HG03097 (cell line): ENCODE data around the gene MCUB.
"Not testable (repeated sequence)": the region's sequence is repeated elsewhere in the genome, so short reads cannot be mapped to it uniquely, and the experiment has no call there.

Experiments
- ATAC-seq: cut with Tn5 transposase; IDR thresholded peaks from one replicate; pipeline ENCODE4 v1.9.1; 2021; ENCODE audit not compliant: unreplicated experiment, low FRiP score

The MCUB gene, protein sequence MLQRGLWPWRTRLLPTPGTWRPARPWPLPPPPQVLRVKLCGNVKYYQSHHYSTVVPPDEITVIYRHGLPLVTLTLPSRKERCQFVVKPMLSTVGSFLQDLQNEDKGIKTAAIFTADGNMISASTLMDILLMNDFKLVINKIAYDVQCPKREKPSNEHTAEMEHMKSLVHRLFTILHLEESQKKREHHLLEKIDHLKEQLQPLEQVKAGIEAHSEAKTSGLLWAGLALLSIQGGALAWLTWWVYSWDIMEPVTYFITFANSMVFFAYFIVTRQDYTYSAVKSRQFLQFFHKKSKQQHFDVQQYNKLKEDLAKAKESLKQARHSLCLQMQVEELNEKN

DNA sequence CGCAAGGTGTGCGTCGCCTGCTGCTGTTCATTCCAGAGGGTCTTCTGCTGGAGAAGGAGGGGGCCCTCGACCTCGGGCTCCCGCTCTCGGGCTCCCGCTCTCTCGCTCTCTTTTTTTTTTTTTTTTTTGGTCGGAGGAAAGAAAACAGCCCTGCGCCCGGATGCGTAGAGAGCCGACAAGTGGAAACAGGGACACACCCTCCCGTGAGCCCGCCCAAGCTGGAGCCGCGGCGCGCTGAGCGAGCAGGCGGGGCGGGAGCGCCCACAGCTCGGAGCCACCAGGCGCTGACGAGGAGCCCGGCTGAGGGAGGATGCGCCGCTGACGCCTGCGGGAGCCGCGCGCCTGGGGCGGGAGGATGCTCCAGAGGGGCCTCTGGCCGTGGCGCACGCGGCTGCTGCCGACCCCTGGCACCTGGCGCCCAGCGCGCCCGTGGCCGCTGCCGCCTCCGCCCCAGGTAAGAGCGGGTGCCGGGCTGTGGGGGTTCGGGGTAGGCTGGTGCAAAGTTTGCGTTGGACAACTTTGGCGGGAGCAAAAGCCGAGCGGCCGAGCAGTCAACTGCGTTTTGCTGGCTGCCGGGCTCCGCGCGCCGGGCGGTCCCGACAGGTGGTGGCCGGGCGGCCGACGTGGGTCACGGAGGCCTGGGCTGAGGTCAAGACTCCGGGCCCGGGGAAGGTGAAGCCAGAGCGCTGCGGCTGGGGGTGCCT is at the start of gene MCUB:
Gene MCUB, plus strand, starts transcription at position 264 of the 704 bp plus-strand sequence. Its CDS starts 92 bp downstream, at position 356.
- peak; percentile 92 for ATAC-seq

DNA sequence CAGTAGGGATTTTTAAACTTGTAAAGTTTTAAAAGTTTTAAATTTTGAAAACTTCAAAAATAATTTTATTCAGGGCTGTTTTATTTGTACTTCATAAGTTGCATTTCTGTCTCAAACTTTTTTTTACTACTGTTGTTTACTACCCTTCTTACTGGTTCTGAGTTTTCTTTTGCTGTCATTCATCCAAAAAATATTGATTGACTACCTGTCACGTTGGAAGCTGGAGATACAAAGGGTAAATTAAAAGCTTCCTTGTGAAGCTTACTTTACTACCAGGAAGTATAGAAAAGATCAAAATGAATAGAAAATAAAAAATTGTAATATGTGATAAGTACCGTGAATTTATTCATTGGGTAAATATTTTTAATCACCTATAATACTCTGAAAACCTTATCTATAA is 49.4 kb upstream of the MCUB start:
- ATAC-seq = no peak

DNA sequence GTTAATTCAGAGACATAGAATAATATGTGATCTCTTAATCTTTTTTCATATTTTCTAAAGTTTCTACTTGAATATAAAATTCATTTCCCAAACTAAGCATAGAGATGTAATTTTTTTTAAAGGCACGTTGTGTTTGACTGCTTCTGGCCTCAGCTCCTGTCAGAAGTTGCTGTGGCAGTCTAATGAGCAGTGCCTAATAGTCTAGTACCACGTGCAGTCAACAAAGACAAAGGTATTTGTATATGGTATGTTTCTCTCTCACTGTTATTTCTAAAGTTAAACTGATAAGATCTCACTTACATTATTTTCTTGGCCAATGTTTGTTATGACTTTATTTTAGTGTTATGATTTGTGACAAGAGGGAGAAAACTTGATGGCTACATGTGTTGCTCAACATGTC is 48.6 kb upstream of the MCUB start:
- ATAC-seq = no peak

- ATAC-seq = not testable (repeated sequence)
Observed at GRCh38 chr4:109513368-109513767, 46.7 kb upstream of the MCUB start.

DNA sequence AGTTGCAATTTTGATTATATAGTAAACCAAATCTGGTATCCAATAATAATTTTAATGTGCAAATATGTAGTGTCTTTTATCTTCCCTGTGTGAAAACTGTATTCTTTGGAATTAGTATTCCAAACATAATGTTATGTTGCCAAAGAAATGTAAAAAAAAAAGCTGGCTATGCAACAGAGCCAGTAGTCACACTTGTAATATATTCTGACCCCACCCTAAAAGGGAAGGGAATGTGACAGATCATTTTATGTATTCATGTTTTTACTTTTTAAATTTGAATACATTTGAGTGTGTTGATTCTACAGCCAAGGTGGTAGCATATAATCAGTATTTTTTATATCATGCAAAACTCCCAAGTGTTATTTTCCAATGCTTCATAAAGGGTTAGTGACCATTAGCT is 27.9 kb upstream of the MCUB start:
- no peak for ATAC-seq

DNA sequence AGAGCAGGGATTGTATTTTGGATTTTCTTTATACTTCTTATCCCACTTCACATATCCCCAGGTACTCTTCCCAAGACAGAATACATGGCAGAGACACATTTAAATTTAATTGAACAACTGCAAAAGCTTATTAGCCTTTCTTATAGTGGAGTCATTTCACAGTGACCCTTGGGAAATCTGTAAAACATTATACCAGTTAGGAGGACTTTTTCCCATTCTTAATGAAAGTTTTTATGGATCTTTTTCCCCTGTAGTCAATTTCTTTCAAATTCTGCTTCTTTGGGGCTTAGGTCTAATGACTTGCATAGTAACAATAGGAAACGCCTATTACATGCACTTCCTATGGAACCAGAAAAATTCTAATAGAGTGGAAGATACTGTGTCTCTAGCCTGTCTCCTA is 14.6 kb upstream of the MCUB start:
- ATAC-seq = no peak

GRCh38 chr4:109547394-109547793 is 12.7 kb upstream of the MCUB start:
- ATAC-seq = no peak

- ATAC-seq = no peak
Observed at GRCh38 chr4:109548655-109549054, 11.4 kb upstream of the MCUB start.

DNA sequence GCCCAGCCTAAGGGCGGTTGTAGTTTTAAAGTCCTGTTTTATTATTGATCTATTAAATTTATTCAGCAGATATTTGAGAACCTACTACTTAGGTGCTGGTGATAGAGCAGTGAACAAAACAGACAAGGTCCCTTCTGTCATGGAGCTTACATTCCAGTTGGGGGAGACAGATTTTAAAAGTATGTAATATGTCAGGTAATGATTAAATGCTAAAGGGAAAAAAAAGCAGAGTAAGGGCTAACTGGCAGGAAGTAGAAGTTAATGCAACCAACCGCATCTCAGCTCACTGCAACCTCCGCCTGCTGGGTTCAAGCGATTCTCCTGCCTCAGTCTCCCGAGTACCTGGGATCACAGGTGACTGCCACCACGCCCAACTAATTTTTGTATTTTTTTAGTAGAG is 7.8 kb upstream of the MCUB start:
- no peak for ATAC-seq

DNA sequence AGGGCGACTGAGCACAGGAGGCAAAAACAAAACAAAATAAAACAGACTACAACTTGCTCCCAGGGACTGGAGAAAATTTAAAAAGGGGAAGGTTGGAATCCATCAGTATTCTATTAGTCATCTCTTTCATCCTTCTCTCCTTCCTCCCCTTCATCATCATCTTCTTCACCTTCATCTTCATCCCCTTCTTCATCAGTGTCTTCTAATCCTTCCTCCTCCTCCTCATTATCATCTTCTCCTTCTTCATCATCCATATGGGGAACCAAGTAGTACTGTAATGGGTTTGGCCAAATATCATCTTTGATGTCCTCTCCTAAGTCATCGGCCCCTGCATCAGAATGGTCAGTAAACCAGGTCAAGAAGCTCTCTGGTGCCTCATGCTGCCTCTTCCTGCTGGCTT is 6.9 kb upstream of the MCUB start:
- no peak for ATAC-seq

GRCh38 chr4:109554971-109555370 is 5.1 kb upstream of the MCUB start:
- no peak for ATAC-seq

DNA sequence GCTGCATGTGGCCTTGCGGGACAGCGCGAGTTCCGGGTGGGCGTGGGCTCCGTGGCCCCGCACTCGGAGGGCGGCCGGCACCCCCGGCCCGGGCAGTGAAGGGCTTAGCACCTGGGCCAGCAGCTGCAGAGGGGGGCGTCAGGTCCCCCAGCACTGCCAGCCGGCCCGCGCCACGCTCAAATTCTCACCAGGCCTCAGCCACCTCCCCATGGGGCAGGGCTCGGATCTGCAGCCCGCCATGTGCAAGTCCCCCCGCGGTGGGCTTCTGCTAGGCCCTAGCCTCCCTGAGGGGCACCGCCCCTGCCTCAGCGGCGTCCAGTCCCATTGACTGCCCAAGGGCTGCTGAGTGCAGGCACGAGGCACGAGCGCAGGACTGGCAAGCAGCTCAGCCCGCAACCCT is 2.6 kb upstream of the MCUB start:
- ATAC-seq = no peak

- ATAC-seq = not testable (repeated sequence)
Observed at GRCh38 chr4:109558095-109558494, 2.0 kb upstream of the MCUB start.

- ATAC-seq = peak; percentile 20
Observed at GRCh38 chr4:109559625-109559982, 442 bp upstream of the MCUB start.

DNA sequence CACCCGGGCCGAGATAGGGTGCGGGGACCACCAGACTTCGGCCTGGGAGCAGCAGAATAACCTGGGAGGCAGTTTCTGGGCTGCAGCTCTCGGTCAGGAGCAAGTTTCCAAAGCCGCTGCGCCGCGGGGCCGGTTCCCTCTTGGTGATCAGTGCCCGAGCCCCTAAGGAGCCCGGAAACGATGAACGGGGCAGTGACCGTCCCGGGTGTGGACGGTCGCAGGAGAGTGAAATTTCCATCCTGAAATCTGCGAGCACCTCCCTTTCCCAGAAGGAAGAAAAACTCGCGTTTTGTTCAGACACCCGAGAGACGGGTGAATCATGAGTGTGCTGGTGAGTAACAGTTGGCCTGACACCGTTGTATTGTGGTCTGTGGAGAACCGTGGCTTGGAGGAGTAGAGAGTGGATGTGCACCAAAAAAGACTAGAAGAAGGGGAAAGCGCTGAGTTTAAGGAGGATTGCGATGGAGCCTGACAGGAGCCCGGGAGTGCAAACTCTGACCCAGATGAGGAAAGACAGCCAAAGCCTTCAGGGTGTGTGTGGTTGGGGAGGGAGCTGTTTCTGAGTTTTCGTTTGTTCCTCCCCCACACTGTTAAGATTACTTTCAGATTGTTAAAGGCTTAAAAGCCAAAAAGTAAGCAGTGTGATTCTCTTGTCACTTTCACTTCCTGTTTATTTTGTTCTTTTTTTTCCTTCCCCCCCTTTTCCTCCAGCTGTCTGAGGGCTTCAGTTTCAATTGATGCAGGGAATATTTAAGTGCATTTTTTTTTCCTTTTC is 828 bp downstream of the MCUB start:
- ATAC-seq = peak; percentile 63

DNA sequence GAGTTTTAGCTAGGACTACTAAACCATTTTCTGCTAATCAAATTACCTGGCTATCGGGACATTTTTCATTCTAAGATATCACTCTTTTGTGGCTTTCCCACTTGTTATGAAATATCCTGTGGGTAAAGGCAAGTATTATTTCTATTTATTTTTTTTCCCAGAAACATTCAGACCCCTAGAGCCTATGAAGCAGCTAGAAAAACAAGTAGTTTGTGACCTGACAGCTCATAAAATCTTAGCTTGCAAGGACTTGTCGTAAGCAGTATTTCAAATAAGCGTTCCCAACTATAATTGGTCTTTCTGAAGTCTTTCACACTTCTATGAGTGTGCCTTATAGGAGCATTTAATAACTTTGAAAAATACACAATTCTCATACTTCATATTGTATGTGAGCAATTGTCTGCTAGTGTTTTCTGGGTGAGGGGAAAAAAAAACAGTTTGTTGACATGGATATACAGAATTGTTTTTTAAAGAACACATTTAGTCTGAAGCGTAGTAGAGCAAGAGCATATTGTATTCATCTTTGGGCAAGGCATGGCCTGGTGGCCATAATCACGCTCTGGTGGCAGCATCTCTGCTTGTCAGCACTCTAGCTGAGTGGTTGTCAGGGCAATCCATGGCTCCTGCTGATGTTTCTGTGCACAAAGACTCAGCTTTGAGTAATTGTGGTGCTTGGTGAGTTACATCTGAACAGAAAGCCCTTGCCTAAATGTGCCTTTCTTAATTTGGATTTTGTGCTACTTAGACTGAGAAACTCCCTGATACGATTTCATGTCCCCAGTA is 2.6 kb downstream of the MCUB start:
- ATAC-seq = no peak

DNA sequence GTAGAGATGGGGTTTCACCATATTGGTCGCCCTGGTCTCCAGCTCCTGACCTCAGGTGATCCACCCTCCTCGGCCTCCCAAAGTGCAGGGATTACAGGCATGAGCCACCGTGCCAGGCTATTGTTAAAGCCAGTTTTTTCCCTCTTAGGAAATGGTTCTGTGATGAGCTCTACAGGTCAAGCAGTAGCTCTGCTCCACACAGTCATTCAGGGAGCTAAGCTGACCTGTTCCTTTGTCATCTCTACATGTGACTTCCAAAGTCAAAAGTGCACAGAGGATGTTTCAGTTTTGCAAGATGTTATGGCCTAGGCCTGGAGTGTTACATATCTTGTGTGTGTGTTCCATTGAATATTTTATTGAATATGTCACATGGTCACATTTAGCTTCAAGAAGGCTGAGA is 11.4 kb downstream of the MCUB start:
- ATAC-seq = no peak

GRCh38 chr4:109572154-109572553 is 12.1 kb downstream of the MCUB start:
- no peak for ATAC-seq

GRCh38 chr4:109574443-109574850 is 14.4 kb downstream of the MCUB start:
- no peak for ATAC-seq

DNA sequence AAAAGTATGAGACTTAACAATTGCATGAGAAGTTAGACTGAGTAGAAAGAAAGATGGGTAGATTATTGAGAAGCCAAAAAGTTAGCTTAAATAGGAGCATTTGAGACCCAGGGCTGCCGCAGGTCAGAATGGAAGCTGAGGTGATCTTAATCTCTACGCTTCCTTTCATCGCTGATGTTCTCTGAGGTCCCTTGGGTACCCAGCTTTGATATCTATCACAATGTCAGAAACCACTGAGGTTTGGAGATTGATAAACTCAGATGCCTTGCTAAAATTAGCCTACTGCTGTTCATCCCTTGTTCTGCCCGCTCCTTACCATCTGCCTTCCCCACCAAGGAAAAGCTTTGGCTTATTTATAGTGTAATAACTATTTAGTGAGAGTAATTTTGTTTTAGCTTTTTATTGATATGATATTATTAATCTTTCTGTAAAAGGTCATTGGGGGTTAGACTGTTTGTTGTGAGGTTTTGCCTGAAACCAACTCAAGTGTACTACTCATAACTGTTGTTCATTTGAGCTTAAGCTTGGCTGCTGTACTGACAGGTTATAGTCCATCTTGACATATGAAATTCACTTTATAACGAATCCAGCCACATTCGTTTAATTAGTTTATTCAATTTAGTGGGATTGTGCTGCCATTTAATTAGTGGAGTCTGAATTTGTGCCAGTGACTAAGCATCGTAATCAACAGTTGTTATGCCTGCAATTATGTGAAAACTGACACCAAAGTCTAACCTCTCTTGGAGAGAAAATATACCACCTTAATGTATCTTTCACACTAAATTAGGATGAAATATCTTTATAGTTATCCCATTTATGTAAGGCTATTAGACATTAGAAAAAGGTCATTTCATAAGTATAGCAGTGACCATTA is 15.1 kb downstream of the MCUB start:
- ATAC-seq = no peak
